BLaER1 (cell line): ENCODE data around the gene NEK3.
"Not testable (repeated sequence)": the region's sequence is repeated elsewhere in the genome, so short reads cannot be mapped to it uniquely, and the experiment has no call there.

ENCODE experiments used
- H3K27ac ChIP-seq: shearing (Covaris generic); formaldehyde crosslinking; 2 replicates; pipeline ENCODE4 v1.8.1; 2022
- H3K27me3 ChIP-seq: shearing (Covaris generic); formaldehyde crosslinking; 2 replicates; pipeline ENCODE4 v1.8.1; 2022
- H3K36me3 ChIP-seq: shearing (Covaris generic); formaldehyde crosslinking; 2 replicates; pipeline ENCODE4 v1.8.1; 2022
- H3K4me1 ChIP-seq: shearing (Covaris generic); formaldehyde crosslinking; 2 replicates; pipeline ENCODE4 v1.8.1; 2022
- H3K4me2 ChIP-seq: shearing (Covaris generic); formaldehyde crosslinking; 2 replicates; pipeline ENCODE4 v1.8.1; 2022
- H3K4me3 ChIP-seq: shearing (Covaris generic); formaldehyde crosslinking; 2 replicates; pipeline ENCODE4 v1.8.1; 2022
- H3K9ac ChIP-seq: shearing (Covaris generic); formaldehyde crosslinking; 2 replicates; pipeline ENCODE4 v1.8.1; 2022
- H3K9me3 ChIP-seq: shearing (Covaris generic); formaldehyde crosslinking; 2 replicates; pipeline ENCODE4 v1.8.1; 2022
- H4K20me1 ChIP-seq: shearing (Covaris generic); formaldehyde crosslinking; 2 replicates; pipeline ENCODE4 v1.8.1; 2022
- Cebpa-rat ChIP-seq: shearing (Covaris generic); IDR thresholded peaks from 2 replicates; pipeline ENCODE4 v1.8.1; 2022

The NEK3 gene

DNA sequence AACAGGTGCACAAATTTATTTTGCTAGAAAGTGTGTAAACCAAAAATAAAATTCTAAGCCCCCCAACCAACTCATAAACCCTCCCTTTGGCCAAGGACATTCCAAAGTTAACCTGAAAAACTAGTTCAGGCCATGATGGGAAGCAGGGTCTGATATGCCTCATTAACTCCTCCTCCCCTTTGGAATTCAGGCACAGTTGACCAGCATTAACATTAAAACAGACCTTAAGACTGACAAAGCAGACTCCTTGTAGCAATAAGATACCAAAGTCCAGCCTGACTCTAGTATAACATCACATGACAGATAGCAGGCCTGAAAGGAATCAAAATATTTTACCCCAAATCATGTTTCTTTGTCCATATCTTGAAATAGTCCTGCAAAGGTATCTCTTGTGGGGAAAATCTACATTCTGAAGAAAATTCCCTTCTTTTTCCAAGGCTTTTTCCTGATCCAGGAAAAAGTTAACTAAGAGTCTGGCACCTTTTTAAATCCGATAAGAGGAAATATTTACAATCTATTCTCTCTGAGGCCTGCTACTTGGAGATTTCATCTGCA is 50.2 kb downstream of the NEK3 start:
- H3K27ac ChIP-seq, result no peak overlapping the region
- no peaks in the 10 kb centered on the region for H3K4me1 ChIP-seq
- H3K36me3 ChIP-seq, result no peaks in the 10 kb centered on the region
- H4K20me1 ChIP-seq, result no peaks in the 10 kb centered on the region
- no peaks in the 10 kb centered on the region; the same call in 1 of the 2 replicates for H3K27me3 ChIP-seq
- no peak overlapping the region for H3K4me2 ChIP-seq
- no peak overlapping the region for H3K4me3 ChIP-seq
- no peak overlapping the region for H3K9ac ChIP-seq
- H3K9me3 ChIP-seq, result no peaks in the 10 kb centered on the region
- no peak for TF ChIP-seq Cebpa-rat

DNA sequence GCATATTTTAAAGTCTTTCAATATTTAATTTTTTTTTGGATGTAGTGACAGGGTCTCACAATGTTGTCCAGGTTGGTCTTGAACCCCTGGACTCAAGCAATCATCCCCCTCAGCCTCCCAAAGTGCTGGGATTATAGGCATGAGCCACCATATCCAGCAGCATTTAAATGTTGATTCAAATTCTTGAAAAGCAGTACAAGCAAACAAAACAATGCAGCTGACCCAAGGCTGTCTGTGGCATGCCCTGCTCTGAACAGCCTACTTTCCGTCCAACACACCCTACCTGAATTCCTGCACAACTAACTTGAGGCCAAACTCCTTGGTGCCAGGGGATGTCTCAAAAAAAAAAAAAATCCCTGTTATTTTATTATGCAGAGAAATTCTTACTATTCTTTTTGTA is 53.6 kb downstream of the NEK3 start:
- Histone ChIP-seq H3K9ac (no peak overlapping the region), H3K4me3 (no peak overlapping the region), H3K4me1 (no peaks in the 10 kb centered on the region), H3K27me3 (no peaks in the 10 kb centered on the region), H4K20me1 (no peaks in the 10 kb centered on the region), H3K9me3 (no peaks in the 10 kb centered on the region), H3K27ac (no peak overlapping the region), H3K36me3 (no peaks in the 10 kb centered on the region), H3K4me2 (no peak overlapping the region)
- no peak for TF ChIP-seq Cebpa-rat

DNA sequence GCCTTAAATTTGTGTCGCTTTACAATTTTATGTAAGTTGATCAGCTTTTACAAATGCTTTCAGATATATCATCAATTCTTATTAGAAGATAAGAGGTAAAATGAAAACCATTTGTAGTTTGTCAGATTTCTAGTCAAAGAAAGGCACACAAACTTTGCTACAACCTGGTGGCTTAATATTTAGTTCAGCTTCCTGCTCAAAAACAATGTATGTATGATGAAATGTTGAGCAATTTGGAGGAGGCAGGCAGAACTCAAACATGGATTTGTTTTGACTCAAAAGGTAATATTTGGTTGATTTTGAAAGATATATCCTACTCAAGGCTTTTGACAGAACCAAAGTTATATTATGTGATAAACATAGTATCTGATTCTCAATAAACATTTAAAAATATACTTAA is 54.8 kb downstream of the NEK3 start:
- Histone ChIP-seq H3K4me1 (no peaks in the 10 kb centered on the region), H4K20me1 (no peaks in the 10 kb centered on the region), H3K9ac (no peak overlapping the region), H3K4me2 (no peak overlapping the region), H3K27me3 (no peaks in the 10 kb centered on the region), H3K27ac (no peak overlapping the region), H3K9me3 (no peaks in the 10 kb centered on the region), H3K4me3 (no peak overlapping the region), H3K36me3 (no peaks in the 10 kb centered on the region)
- TF ChIP-seq Cebpa-rat, result no peak

DNA sequence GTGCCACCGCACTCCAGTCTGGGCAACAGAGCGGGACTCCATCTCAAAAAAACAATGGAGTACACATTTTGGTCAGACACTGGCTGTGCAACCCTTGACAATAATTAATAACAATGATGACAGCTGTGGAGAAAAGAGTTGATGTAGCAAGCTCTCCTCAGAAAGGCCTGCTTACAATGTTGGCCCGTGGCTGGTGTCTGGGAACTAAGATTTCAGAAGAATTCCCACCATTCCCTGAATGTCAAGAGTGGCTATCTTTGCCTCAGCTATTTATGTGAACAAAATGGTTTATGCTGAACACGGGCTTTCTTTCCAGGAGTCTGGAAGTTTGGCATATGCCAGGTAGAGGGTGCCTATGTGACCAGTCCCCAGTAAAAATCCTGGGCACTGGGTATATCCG is 56.0 kb downstream of the NEK3 start:
- Histone ChIP-seq H3K27me3 (no peaks in the 10 kb centered on the region), H3K9ac (no peak overlapping the region), H3K4me1 (no peaks in the 10 kb centered on the region), H3K9me3 (no peaks in the 10 kb centered on the region), H3K4me3 (no peak overlapping the region), H3K27ac (no peak overlapping the region), H4K20me1 (no peaks in the 10 kb centered on the region), H3K36me3 (no peaks in the 10 kb centered on the region), H3K4me2 (no peak overlapping the region)
- TF ChIP-seq Cebpa-rat, result no peak

DNA sequence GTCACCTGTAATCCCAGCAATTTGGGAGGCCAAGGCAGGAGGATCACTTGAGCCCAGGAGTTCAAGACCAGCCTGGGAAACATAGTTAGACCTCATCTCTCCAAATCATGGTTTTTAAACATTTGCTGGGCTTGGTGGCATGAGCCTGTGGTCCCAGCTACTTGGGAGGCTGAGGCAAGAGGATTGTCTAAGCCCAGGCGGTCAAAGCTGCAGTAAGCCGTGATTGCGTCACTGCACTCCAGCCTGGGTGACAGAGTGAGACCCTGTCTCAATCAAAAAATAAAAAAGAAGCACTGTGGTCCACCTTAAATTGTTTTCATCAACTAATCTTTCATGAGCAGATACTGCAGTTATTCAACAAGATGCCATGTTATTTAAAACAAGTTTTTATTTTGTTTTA is 57.0 kb downstream of the NEK3 start:
- H3K27me3 ChIP-seq, H3K36me3 ChIP-seq, H3K4me1 ChIP-seq, H3K9ac ChIP-seq, H3K27ac ChIP-seq, H4K20me1 ChIP-seq, H3K4me2 ChIP-seq, H3K9me3 ChIP-seq, H3K4me3 ChIP-seq: not testable (repeated sequence)
- 0 out of 2 replicates have a peak, but pooled peaks have one; percentile 25 for TF ChIP-seq Cebpa-rat

DNA sequence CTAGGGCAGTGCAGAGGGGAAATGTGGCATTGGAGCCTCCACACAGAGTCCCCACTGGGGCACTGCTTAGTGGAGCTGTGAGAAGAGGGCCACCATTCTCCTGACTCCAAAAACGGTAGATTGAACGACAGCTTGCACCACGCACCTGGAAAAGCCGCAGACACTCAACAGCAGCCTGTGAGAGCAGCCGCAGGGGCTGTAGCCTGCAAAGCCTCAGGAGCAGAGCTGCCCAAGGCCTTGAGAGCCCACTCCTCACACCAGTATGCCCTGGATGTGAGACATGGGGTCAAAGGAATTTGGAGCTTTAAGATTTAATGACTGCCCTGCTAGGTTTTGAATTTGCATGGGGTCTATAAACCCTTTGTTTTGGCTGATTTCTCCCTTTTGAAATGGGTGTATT is 62.2 kb downstream of the NEK3 start:
- Histone ChIP-seq H3K36me3 (no peaks in the 10 kb centered on the region), H3K4me3 (no peak overlapping the region), H3K27ac (no peak overlapping the region), H3K9ac (no peak overlapping the region), H3K9me3 (no peaks in the 10 kb centered on the region), H3K4me2 (no peak overlapping the region), H3K27me3 (no peaks in the 10 kb centered on the region), H4K20me1 (no peaks in the 10 kb centered on the region), H3K4me1 (no peaks in the 10 kb centered on the region)
- TF ChIP-seq Cebpa-rat, result no peak

DNA sequence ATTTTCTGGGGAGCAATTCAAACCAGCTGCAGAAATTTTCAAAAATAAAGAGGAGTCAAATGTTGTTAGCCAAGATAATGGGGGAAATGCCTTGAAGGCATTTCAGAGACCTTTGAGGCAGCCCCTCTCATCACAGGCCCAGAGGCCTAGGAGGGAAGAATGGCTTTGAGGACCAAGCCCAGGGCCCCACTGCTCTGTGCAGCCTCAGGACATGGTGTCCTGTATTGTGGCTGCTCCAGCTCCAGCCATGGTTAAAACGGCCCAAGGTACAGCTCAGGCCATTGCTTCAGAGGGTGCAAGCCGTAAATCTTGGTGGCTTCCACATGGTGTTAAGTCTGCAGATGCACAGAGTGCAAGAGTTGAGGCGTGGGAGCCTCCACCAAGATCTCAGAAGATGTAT is 62.6 kb downstream of the NEK3 start:
- Histone ChIP-seq H3K27ac (no peak overlapping the region), H3K4me3 (no peak overlapping the region), H3K4me2 (no peak overlapping the region), H3K9me3 (no peaks in the 10 kb centered on the region), H4K20me1 (no peaks in the 10 kb centered on the region), H3K9ac (no peak overlapping the region), H3K27me3 (no peaks in the 10 kb centered on the region), H3K36me3 (no peaks in the 10 kb centered on the region), H3K4me1 (no peaks in the 10 kb centered on the region)
- no peak for TF ChIP-seq Cebpa-rat

DNA sequence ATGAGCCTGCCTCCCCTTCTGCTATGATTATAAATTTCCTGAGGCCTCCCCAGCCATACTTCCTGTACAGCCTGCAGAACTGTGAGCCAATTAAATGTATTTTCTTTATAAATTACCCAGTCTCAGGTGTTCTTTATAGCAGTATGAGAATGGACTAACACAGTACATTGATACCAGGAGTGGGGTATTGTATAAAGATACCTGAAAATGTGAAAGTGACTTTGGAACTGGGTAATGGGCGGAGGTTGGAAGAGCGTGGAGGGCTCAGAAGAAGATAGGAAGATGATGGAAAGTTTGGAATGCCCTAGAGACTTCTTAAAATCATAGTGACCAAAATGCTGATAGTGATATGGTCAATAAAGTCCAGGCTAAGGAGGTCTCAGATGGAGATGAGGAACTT is 63.3 kb downstream of the NEK3 start:
- no peak overlapping the region for H3K9ac ChIP-seq
- no peak overlapping the region for H3K4me2 ChIP-seq
- H3K4me3 ChIP-seq, result no peak overlapping the region
- no peaks in the 10 kb centered on the region for H3K27me3 ChIP-seq
- H3K9me3 ChIP-seq, result no peaks in the 10 kb centered on the region
- no peaks in the 10 kb centered on the region for H3K36me3 ChIP-seq
- no peaks in the 10 kb centered on the region for H4K20me1 ChIP-seq
- TF ChIP-seq Cebpa-rat, result no peak
- no peaks in the 10 kb centered on the region for H3K4me1 ChIP-seq
- H3K27ac ChIP-seq, result no peak overlapping the region

DNA sequence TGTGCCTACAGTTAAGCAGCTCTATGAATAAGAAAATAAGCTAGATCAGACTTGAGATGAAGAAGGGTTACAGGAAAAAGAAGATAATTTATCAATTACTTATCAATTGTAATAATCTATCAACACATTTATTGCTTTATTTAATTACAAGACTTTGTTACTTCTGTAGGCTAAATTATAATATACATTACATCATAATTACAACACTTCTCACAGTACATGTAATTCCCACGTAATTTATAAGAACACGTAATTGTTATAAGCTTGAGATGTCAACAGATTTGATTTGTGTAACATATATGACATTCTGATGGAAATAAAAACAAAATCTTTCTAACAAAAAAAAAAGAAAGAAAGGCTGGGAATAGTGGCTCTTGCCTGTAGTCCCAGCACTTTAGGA is 67.3 kb downstream of the NEK3 start:
- no peak for TF ChIP-seq Cebpa-rat
- no peaks in the 10 kb centered on the region for H3K9me3 ChIP-seq
- H4K20me1 ChIP-seq, result no peaks in the 10 kb centered on the region
- no peak overlapping the region for H3K27ac ChIP-seq
- no peaks in the 10 kb centered on the region for H3K27me3 ChIP-seq
- H3K9ac ChIP-seq, result no peak overlapping the region
- H3K36me3 ChIP-seq, result no peaks in the 10 kb centered on the region
- no peak overlapping the region for H3K4me3 ChIP-seq
- no peak overlapping the region for H3K4me2 ChIP-seq
- H3K4me1 ChIP-seq, result no peaks in the 10 kb centered on the region

DNA sequence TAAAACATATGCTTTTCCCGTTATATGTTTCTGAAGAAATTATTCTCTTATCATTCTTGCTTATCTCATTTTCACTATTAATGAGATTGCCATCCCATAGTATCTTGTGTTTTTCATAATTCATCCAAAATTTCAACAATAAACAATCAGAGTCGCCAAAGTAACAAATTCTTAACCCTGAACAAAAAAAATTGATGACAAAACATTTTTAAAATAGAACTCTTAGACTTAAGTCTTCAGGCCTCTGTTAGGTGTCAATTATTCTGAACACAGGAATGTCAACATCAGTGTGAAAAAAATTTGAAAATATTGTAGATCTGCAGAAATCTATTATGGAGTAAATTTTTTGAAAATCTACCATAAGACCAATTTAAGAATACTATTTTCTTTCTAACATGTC is 67.9 kb downstream of the NEK3 start:
- H3K27ac ChIP-seq, result no peak overlapping the region
- no peaks in the 10 kb centered on the region for H3K36me3 ChIP-seq
- H3K27me3 ChIP-seq, result no peaks in the 10 kb centered on the region
- no peaks in the 10 kb centered on the region for H3K9me3 ChIP-seq
- H3K4me3 ChIP-seq, result no peak overlapping the region
- no peak for TF ChIP-seq Cebpa-rat
- no peaks in the 10 kb centered on the region for H4K20me1 ChIP-seq
- H3K9ac ChIP-seq, result no peak overlapping the region
- no peaks in the 10 kb centered on the region for H3K4me1 ChIP-seq
- no peak overlapping the region for H3K4me2 ChIP-seq

DNA sequence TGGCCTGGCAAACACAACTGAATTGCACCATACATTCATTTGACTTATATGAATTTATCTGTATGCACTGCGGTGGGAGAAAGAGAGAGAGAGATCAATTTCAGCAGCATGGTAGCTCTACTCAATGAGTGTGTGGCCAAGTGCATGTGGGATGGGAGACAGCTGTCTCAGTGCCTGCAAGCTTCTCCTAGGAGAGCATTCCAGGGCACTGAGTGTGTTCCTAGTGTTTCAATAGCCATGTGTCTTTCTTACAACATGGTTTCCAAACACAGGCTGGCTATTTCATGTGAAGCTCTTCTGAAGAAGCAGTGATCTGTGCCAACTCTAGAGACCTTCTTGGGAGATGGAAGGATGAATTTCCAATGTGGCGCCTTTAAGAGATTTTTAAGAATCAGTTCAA is 74.0 kb downstream of the NEK3 start:
- TF ChIP-seq Cebpa-rat, result no peak
- Histone ChIP-seq H3K9ac (no peak overlapping the region), H3K27me3 (no peaks in the 10 kb centered on the region), H3K36me3 (no peaks in the 10 kb centered on the region), H3K4me1 (no peaks in the 10 kb centered on the region), H3K4me3 (no peak overlapping the region), H3K9me3 (no peaks in the 10 kb centered on the region), H4K20me1 (no peaks in the 10 kb centered on the region), H3K4me2 (no peak overlapping the region), H3K27ac (no peak overlapping the region)

DNA sequence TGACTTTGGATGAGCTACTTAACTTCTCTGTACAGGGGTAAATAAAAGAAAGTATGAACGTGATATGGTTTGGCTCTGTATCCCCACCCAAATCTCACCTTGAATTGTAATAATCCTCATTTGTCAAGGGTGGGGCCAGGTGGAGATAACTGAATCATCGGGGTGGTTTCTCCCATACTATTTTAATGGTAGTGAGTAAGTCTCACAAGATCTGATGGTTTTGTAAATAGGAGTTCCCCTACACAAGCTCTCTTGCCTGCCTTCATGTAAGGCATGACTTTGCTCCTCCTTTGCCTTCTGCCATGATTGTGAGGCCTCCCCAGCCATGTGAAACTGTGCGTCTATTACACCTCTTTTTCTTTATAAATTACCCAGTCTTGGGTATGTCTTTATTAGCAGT is 74.4 kb downstream of the NEK3 start:
- H3K4me3 ChIP-seq, H3K9me3 ChIP-seq, H3K36me3 ChIP-seq, H4K20me1 ChIP-seq, H3K27ac ChIP-seq, H3K27me3 ChIP-seq, H3K9ac ChIP-seq, H3K4me1 ChIP-seq, H3K4me2 ChIP-seq: not testable (repeated sequence)
